GF-D8 (cell line): ENCODE results near the gene OSCP1.
"Not testable (repeated sequence)": the region's sequence is repeated elsewhere in the genome, so short reads cannot be mapped to it uniquely, and the experiment has no call there.

ENCODE experiments used
- DNase-seq: peaks from one replicate; lab custom pipeline; 2025; lab: John Stamatoyannopoulos, UW

OSCP1 gene

GRCh38 chr1:36450270-36450918, at the start of gene OSCP1:
TSS of gene OSCP1 (minus strand) at chr1:36450451. CDS start at chr1:36450369, 82 bp downstream.
- no peak for DNase-seq

GRCh38 chr1:36497207-36497606, 47.0 kb upstream of the OSCP1 start:
- DNase-seq = no peak

GRCh38 chr1:36494971-36495370, 44.7 kb upstream of the OSCP1 start:
- DNase-seq = no peak

GRCh38 chr1:36493524-36493923, 43.3 kb upstream of the OSCP1 start:
- DNase-seq = no peak

- no peak for DNase-seq
Observed at GRCh38 chr1:36492491-36492890, 42.2 kb upstream of the OSCP1 start.

GRCh38 chr1:36489258-36490051, 39.2 kb upstream of the OSCP1 start:
- DNase-seq = not testable (repeated sequence)

GRCh38 chr1:36487906-36488305, 37.7 kb upstream of the OSCP1 start:
- no peak for DNase-seq

GRCh38 chr1:36487336-36487725, 37.1 kb upstream of the OSCP1 start:
- not testable (repeated sequence) for DNase-seq

GRCh38 chr1:36486439-36487335, 36.4 kb upstream of the OSCP1 start:
- DNase-seq = peak; percentile 88

GRCh38 chr1:36486093-36486438, 35.8 kb upstream of the OSCP1 start:
- no peak for DNase-seq

GRCh38 chr1:36484099-36484498, 33.8 kb upstream of the OSCP1 start:
- DNase-seq = no peak

GRCh38 chr1:36482724-36483388, 32.6 kb upstream of the OSCP1 start, which contains the start of gene CSF3R:
TSS of gene CSF3R (minus strand) at chr1:36482913. CDS start at chr1:36479496, 3,417 bp downstream.
- peak; percentile 88 for DNase-seq

GRCh38 chr1:36481771-36482723, 31.8 kb upstream of the OSCP1 start:
- no peak for DNase-seq

- DNase-seq = no peak
Observed at GRCh38 chr1:36481091-36481490, 30.8 kb upstream of the OSCP1 start.

- DNase-seq = no peak
Observed at GRCh38 chr1:36480161-36480560, 29.9 kb upstream of the OSCP1 start.

- peak; percentile 43 for DNase-seq
Observed at GRCh38 chr1:36479505-36480051, 29.3 kb upstream of the OSCP1 start.

- DNase-seq = not testable (repeated sequence)
Observed at GRCh38 chr1:36477615-36478014, 27.4 kb upstream of the OSCP1 start.

GRCh38 chr1:36476945-36477344, 26.7 kb upstream of the OSCP1 start:
- DNase-seq = no peak

GRCh38 chr1:36475910-36476604, 25.8 kb upstream of the OSCP1 start:
- DNase-seq = peak; percentile 20

- DNase-seq = no peak
Observed at GRCh38 chr1:36475341-36475740, 25.1 kb upstream of the OSCP1 start.
